AG09319 (cell line): ENCODE measurements around the gene GAS6.
"Not testable (repeated sequence)": the region's sequence is repeated elsewhere in the genome, so short reads cannot be mapped to it uniquely, and the experiment has no call there.

Experiments
- DNase-seq: peaks from one replicate; pipeline ENCODE4 v3.0.0-alpha.2; 2010; ENCODE audit warnings: low read depth; ENCODE audit errors: extremely low read depth
- TF ChIP-seq, protein P1 (sequence below): IDR thresholded peaks from 2 replicates; pipeline ENCODE4 v1.5.1; 2011; ENCODE audit warnings: low read depth, mild to moderate bottlenecking, inconsistent platforms, low read length, moderate library complexity

The GAS6 gene

DNA sequence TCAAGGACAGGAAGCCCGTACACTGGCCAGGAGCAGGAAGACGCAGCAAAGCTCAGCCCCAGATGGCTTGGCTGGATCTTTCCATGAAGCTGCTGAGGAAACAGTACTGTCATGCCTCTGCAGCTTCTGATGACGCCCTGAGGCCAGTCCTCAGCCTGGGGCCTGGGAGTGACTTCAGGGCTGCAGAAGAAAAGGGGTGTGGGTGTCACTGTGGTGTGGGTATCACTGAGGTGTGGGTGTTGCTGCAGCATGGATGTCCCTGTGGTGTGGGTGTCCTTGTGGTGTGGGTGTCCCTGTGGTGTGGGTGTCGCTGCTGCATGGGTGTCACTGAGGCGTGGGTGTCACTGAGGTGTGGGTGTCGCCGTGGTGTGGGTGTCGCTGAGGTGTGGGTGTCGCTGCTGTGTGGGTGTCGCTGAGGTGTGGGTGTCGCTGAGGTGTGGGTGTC is 12.0 kb upstream of the GAS6 start:
- TF ChIP-seq, protein P1, sequence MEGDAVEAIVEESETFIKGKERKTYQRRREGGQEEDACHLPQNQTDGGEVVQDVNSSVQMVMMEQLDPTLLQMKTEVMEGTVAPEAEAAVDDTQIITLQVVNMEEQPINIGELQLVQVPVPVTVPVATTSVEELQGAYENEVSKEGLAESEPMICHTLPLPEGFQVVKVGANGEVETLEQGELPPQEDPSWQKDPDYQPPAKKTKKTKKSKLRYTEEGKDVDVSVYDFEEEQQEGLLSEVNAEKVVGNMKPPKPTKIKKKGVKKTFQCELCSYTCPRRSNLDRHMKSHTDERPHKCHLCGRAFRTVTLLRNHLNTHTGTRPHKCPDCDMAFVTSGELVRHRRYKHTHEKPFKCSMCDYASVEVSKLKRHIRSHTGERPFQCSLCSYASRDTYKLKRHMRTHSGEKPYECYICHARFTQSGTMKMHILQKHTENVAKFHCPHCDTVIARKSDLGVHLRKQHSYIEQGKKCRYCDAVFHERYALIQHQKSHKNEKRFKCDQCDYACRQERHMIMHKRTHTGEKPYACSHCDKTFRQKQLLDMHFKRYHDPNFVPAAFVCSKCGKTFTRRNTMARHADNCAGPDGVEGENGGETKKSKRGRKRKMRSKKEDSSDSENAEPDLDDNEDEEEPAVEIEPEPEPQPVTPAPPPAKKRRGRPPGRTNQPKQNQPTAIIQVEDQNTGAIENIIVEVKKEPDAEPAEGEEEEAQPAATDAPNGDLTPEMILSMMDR = no peak
- no peak for DNase-seq

- DNase-seq = no peak
- TF ChIP-seq, protein P1 = no peak
Measured at GRCh38 chr13:113875429-113875815, 11.5 kb upstream of the GAS6 start.

DNA sequence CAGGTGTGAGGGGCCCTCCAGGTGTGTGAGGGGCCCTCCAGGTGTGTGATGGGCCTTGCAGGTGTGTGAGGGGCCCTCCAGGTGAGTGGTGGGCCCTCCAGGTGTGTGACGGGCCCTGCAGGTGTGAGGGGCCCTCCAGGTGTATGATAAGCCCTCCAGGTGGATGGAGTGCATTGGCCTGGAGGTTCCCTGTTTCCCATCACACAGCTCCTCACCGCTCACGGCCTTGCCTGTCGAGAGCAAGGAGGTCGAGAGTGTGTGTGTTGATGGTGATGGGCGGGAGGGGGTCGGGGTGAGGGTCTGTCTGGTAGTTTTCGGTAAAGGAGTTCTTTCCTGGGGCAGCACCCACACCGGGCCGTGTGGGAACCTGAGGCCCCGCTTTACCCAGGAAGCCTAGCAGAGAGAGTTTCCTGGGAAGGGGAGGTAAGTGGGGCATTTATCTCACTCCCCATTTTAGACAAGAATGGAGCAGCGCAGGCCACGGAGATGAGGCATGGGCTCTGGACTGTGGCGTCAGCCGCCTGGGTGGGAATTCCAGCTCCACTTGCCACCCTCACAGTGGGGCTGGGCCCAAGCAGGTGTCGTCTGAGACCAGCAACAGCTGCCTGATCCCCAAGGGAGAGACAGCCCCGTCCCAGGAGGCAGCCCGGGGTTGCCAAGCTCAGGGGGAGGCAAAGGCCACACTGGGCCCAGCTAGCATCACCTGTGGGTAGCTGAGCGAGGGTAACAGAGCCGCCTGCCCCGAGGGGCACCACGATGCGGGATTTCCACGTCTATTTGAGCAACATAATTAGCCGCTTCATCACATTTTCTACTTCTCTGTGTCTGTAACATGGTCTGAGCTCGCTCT is 10.9 kb upstream of the GAS6 start:
- DNase-seq = no peak
- TF ChIP-seq, protein P1 = no peak

- no peak for DNase-seq
- TF ChIP-seq, protein P1 = no peak
Measured at GRCh38 chr13:113874177-113874576, 10.3 kb upstream of the GAS6 start.

DNA sequence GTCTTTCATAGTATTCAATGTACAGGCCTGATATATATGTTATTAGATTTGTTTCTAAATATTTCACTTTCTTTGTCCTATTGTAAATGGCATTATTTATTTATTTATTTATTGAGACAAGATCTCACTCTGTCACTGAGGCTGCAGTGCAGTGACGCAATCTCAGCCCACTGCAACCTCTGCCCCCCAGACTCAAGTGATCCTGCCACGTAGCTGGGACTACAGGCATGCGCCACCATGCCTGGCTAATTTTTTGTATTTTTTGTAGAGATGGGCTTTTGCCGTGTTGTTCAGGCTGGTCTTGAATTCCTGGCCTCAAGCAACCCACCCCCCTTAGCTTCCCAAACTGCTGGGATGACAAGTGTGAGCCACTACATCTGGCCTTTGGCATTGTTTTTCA is 5.4 kb upstream of the GAS6 start:
- DNase-seq = no peak

DNA sequence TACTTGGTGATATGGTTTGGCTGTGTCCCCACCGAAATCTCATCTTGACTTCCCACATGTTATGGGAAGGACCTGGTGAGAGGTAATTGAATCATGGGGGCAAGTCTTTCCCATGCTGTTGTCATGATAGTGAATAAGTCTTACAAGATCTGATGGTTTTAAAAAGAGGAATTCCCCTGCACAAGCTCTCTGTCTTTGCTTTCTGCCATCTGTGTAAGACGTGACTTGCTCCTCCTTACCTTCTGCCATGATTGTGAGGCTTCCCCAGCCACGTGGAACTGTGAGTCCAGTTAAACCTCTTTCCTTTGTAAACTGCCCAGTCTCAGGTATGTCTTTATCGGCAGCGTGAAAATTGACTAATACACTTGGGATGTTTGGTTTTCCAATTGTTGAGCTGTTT is 4.0 kb upstream of the GAS6 start:
- DNase-seq = not testable (repeated sequence)

More for the DNA sequence above, 5.4 kb upstream of the GAS6 start:
- TF ChIP-seq, protein P1 = no peak

DNA sequence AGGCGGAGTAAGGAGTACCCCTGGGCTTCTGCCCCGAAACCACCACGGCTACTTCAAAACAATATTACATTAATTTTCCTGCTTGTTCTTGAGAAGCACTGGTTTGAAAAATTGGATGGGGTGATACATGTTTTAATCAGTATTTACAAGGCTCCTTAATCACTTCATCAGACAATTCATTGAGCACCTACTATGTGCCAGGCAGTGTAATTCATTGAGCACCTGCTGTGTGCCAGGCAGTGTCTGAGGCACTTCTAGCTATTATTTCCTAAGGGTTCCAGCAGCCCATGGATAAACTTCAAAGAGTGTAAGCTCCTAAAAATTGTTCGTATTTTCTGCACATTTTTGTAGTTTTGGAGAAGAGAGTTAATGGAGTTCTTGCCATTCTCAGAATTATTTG is 1.6 kb upstream of the GAS6 start:
- TF ChIP-seq, protein P1 = no peak
- no peak for DNase-seq
